ENCODE measurements around the gene ERVFRD-1.

ERVFRD-1 gene, protein sequence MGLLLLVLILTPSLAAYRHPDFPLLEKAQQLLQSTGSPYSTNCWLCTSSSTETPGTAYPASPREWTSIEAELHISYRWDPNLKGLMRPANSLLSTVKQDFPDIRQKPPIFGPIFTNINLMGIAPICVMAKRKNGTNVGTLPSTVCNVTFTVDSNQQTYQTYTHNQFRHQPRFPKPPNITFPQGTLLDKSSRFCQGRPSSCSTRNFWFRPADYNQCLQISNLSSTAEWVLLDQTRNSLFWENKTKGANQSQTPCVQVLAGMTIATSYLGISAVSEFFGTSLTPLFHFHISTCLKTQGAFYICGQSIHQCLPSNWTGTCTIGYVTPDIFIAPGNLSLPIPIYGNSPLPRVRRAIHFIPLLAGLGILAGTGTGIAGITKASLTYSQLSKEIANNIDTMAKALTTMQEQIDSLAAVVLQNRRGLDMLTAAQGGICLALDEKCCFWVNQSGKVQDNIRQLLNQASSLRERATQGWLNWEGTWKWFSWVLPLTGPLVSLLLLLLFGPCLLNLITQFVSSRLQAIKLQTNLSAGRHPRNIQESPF

DNA sequence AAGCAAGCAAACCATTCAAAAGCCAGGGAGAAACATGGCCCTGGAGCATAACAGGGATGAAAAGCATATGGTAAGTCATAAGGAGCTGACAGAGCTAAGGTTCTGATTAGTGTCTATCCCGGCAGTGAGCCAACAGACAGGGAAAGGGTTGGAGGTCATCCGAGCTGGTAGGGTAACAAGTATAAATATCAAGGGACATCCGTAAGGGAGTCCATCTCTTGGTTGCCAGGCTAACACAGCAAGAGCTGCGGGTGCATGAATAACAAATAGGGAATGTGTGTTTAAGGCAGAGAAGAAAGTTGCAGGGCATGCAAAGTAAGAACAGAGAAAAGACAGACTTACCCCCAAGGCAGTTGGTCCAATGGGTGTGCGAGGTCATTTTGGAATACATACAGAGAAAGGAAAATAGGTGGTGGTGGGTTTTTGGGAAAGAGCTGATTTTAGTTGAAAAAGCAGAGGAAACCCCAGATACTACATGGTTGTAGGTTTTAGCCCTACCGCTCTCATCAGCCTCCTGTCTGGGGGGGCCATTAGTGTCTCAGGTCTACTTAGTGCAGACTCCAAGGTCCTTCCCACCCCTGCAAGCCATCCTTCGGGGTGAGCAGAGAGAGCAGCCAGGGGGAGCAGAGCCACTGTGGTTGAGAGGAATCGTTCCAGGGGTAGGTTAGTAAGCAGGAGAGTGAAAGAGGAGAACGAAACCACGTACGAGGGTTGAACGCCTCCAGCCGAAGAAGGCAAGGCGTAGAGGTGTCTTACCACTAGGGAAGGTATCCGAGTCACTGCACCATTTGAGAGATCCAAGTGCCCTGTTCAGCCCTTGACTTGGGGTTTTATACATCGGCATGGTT is at the start of gene ERVFRD-1:
ERVFRD-1 (minus strand) TSS at position 805 of the 848 bp plus-strand sequence. CDS start 6,415 bp downstream, outside the sequence.
- DNase-seq (ENCODE audit: low read depth in 3 of 3, low spot score in 1 of 3) = no peak

DNA sequence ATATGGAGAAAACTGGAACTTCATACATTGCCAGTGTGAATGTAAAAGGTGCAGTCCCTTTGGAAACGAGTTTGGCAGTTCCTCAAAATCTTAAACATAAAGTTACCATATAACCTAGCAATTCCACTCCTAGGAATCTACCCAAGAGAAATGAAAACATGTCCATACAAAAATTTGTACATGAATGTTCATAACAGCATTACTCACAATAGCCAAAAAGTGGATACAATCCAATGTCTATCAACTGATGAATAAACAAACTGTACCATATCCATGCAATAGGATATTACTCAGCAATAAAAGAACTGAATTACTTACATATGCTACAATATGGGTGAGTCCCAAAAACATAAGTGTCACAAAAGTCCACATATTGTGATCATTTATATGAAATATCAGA is 48.7 kb upstream of the ERVFRD-1 start:
- DNase-seq (ENCODE audit: low read depth in 3 of 3, low spot score in 1 of 3) = no peak

DNA sequence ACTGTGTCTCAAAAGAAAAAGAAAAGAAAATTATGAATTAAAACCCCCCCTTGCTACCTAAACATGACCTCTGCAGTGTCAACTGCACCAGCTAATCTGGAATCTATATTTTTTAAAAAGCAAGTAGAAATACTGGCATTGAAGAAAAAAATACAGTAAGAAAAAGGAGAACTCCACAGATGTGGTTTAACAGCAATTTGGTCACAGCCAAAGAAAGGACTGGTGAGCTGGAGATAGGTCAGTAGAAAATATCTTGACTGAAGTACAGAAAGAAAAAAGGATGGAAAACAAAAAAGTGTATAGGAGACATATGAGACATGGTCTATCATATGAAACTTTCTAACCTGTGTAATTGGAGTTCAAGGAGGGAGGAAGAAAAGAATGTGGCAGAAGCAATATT is 44.1 kb upstream of the ERVFRD-1 start:
- DNase-seq (ENCODE audit: low read depth in 3 of 3, low spot score in 1 of 3) = no peak

DNA sequence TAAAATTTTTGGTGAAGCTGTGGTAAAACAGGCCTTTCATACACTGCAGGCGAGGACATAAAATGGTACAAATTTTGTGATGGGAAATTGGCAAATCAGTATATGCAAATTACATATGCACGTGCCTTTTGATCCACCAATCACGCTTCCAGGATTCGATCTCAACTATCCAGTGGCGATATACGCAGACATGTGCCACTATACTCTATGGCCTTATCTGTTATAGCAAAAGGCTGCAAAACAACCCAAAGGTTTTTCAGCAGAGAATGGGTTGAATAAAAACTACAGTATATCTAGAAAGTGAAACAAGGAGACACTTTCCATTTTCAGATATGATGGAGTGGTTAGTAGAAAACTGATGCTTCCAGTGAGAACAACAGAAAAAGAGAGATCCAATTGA is 41.9 kb upstream of the ERVFRD-1 start:
- no peak for DNase-seq (ENCODE audit: low read depth in 3 of 3, low spot score in 1 of 3)

DNA sequence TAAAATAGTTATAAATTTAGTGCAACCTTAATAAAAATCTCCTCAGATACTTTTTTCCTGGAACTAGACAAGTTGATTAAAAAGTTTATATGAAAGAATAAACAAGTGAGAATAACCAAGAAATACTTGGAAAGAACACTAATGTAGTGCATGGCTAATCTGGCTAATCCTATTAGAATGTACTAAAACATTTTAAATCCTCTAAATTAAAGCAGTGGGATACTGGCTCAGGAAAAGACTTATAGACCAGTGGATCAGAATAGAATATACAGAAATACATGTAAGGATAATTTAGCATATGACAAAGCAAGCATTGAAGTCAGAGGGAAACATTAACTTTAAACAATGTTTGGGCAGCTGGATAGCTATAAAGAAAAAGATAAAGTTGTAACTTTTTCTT is 41.1 kb upstream of the ERVFRD-1 start:
- DNase-seq (ENCODE audit: low read depth in 3 of 3, low spot score in 1 of 3) = no peak

DNA sequence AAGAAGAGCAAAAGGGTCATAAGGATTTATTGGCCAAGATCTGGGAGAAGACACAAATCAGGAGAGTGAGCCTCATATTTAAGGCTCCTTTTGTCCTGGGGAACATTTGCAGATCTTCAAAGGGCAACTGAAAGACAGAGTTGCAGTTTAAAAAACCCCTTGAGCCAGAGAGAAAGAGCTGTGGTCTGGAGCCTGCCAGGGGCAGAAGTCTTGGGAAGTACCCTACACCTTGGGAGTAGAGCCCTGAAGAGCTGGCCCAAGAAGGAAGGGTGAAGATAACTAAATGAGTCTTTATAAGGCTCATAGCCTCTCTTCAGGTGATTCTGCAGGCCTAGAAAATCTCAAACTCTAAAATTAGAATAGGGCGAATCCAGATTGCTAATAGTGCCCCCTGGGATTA is 40.0 kb upstream of the ERVFRD-1 start:
- no peak for DNase-seq (ENCODE audit: low read depth in 3 of 3, low spot score in 1 of 3)

DNA sequence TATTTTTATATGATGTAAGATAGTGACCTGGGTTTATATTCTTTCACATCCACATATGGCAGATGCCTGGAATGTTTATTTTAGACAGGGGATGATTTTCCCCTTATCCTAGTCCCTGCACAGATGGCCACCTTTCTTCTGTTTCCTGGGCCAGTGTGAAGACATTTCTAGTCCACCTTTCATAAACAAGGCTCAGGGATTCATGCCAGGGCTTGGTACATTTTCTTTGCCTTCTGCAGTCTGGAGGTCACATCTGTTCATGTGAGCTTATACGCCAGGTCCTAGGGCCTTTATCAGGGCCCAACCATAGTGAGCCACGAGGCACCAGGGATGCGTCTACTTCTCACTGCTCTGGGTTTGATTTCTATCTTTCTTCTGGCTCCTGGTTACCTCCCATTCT is 38.0 kb upstream of the ERVFRD-1 start:
- DNase-seq (ENCODE audit: low read depth in 3 of 3, low spot score in 1 of 3) = no peak

DNA sequence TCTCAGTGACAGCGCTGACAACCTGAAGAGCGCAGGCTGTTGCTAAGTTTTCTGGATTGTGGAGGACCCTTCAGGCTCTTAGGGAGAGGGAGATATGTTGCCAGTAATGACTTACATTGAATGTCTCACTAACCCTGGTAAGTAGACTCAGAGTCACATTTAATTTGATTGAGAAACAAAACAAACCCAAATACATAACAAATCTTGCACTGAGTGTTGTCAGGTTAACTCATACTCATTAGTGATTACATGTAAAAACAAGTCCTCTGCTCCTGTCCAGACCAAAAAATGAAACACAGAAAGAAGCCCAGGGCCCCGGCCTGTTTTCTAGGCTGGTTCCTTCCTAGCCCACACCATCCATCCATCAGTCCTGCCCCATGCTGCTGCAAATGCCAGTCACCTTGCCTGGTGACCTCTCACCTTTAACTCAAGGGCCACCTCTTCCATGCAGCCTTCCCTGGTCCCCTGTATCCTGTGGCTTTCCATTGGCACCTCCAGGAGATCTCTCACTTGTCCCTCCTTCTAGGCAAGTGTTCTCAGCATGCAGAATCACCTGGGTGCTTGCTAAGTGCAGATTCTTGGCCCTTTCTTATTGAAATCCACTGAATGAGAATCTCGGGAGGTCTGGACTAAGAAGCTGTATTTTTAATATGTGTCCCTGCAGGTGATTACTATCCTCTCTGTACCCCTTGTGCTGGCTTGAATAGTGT is 34.7 kb upstream of the ERVFRD-1 start:
- DNase-seq (ENCODE audit: low read depth in 3 of 3, low spot score in 1 of 3) = no peak

DNA sequence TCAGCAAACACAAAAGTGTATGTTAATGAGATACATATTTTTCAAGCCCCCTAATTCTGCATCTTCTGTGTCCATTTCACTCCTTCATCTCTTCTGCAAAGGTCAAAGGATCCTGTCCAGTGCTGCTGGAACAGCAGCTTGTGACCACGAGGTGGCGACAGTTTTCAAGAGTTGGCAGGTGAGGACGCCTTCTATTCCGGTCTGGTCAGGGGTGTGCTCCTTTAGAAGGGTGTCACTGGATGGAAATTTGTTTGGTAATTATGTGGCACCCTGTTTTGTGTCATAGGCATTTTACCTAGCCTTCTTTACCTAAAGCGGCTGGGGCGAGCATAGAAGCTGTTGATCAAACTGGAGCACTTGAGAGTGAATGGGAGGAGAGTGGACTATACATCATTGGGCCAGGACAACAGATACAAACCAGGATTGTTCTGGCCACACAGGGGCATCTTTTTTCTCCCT is 32.9 kb upstream of the ERVFRD-1 start:
- DNase-seq (ENCODE audit: low read depth in 3 of 3, low spot score in 1 of 3) = peak; percentile 38 to 62 (median 52)

DNA sequence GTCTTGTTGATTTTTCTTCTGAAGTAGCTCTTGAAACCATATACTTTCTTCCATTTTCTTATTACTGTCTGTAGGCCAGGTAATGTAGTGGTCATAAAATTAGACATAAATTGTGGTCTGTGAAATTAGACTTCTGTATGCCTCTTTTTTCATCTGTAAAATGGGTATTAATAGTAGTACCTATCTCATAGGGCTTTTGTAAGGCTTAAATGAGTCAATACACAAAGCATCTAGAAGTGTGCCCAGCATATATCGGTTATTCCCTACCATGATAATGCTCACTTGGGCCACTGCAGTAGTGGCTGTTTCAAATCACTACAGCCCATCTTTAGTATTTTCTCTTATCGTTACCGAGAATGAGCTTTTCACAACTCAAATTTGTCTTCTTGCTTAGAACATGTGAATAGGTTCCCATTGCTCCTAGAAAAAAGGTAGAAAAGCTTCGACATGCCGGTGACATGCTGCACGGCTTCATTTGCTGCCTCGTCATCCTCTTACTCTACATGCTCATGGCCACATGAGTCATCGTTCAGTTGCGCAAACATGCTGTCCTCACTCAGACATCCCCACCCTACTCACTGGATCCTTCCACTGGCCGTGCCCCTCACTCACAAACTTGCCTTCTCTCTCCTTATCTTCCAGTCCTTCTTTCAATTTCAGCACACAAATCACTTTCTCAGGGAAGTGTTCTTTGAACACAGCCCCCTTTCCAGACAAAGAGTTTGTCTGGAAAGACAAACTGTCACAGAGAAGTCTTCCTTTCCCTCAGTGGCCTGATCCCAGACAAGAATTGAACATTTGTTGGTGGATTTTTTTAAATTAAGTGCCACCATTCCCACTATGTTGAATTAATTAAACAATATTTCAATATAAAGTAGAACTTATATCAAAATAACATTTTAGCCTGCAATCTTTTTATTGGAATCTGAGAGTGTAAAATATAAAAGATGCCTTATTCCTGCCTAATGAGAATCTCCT is 32.2 kb upstream of the ERVFRD-1 start:
- DNase-seq (ENCODE audit: low read depth in 3 of 3, low spot score in 1 of 3) = no peak

DNA sequence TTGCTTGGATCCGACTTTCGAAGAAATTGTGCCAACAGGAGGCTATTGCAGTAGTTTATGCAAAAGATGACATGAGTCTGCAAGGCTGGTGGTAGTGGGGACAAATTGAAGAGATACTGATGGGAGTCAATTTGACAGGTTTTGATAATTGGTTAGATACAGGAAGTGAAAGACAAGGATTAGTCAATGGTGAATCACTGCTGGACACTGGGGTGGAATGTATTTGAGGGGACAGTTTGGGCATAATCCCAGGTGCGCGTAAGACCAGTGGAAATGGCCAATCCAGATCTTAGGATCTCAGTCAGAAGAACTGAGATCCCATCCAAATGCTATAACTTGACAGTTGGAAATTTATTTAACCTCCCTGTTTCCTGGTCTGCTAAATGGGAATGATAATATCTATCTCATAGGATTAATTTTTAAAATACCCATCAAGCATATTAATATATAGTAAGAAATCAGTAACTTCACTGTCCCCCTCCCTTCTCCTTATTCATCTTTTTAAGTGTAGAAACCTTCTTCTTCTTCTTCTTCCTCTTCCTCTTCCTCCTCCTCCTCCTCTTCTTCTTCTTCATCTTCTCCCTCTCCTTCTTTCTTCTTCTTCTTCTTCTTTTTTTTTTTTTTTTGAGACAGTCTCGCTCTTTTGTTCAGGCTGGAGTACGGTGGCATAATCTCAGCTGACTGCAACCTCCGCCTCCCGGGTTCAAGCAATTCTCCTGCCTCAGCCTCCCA is 30.9 kb upstream of the ERVFRD-1 start:
- DNase-seq (ENCODE audit: low read depth in 3 of 3, low spot score in 1 of 3) = no peak

DNA sequence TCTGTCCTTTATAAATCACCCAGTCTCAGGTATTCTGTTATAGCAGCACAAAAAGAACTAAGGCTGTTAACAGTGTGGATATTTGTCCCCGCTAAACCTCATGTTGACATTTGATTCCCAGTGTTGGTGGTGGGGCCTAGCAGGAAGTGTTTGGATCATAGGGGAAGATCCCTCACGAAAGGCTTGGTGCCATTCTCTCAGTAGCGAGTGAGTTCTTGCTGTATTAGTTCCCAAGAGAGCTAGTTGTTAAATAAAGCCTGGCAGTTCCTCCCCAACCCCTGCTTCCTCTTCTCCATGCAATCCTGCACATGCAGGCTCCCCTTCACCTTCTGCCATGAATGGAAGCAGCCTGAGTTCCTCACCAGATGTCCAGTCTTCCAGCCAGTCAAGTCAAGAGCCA is 29.8 kb upstream of the ERVFRD-1 start:
- DNase-seq (ENCODE audit: low read depth in 3 of 3, low spot score in 1 of 3) = no peak

DNA sequence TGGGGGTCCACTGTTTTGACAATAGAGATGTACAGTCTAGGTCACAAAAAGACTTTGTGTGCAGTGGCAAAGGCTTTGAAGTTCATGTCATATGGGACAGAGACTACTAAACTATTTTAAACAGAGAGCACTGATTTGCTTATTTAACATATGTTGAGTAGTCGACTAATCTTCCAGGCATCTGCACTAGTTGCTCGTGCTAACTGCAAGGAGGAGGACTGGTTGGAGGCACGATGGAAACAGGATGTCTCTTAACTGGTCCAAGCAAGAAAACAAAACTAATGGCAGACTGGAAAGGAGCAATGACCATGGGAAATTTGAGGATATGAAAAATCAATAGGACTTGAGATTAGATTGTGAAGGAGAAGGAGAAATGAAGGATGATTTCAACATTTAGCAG is 28.5 kb upstream of the ERVFRD-1 start:
- no peak for DNase-seq (ENCODE audit: low read depth in 3 of 3, low spot score in 1 of 3)

DNA sequence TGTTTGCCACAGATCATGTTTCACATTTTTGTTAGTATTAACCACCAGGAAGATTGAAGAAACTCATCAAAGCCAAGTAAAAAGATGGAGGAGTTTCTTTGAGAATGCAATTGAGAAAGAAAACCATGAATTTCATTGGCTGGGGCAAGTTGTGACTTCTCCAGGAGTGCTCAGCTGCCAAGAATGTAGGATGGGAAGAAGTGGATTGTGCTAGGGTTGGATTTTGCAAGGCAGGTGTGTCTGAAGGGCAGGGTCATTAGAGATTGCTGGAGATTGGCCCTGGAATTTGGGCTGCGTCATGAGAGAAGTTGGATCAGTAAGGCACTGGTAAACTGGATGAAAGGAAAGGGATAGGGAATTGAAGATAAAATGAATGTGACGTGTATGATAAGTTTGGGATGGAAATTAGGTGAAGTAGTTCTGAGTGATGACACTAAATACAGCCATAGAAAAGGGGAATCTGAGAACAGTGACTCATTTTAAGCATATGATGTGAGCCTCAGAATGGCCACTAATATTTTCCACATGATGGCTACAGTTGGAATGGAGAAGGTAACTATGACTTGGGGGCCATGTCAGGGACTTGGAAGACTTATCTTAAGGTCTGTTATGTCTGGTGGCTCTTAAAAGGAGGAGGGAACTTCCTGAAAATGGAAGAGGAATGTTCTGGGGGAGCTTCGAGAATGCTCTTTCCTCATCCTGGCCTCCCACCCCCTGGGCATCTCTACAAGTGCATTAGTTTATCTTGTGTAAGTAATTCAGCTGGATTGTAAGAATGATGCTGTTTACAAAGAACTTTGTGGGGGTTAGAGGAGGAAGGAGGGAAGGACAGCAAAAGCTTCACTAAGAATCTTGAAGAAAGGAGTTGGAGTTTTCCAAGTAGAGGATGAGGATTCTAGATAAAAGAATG is 27.8 kb upstream of the ERVFRD-1 start:
- DNase-seq (ENCODE audit: low read depth in 3 of 3, low spot score in 1 of 3) = no peak

DNA sequence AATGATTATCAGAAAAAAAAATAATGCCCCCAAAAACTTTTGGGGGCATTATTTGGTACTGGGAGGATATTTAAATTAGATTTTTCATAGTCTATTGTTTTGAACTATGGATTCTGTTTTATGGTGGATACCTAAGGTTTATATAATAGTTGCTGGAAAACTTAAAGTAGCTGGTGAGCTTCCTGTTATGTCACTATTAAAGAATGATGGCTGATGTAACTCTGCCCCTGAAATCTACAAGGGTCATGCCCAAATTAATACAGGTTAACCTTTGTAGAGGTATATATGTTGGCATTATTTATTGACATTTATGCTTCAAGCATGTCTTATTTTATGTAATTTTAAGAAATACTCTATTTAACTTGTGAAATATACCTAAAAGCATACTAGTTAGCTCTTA is 25.3 kb upstream of the ERVFRD-1 start:
- no peak for DNase-seq (ENCODE audit: low read depth in 3 of 3, low spot score in 1 of 3)

DNA sequence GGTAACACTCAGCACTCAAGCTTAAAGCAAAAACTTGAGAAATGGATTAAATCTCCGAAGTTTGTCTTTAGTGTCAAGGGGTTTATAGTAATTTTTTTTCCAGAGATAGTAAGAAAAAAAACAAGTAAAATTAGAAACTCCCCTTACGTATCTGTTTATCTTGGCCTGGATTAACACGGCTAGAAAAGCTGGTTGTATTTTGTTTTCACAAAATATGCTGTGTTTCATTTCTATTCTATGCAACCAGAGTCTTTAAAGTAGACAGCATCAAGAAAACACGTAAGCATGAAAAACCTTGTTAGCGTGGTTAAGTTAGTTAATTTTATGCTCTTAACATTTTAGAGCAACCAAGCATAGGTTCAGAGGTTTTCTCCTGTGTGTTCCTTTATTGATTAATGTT is 21.8 kb upstream of the ERVFRD-1 start:
- DNase-seq (ENCODE audit: low read depth in 3 of 3, low spot score in 1 of 3) = no peak

DNA sequence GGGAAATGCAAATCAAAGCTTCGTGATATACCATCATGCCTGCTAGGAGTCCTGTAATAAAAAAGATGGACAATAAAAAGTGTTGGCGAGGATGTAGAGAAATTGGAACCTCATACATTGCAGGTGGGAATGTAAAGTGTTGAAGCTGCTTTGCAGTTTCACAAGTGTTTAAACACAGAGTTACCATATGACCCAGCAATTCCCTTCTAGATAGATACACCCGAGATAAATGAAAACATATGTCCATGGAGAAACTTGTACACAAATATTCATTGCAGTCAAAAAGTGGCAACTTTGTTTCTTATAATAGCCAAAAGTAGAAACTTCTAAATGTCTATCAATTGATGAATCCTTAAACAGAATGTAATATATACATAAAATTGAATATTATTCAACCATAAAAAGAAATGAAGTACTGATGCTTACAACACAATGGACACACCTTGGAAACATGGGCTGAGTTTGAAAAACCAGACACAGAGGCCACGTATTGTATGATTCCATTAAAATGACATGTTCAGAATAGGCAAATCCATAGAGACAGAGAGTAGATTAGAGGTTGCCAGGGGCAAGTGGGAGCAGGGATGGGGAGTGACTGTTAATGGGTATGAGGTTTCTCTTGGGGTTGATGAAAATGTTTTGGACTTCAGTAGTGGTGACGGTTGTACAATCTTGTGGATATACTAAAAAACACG is 20.8 kb upstream of the ERVFRD-1 start:
- DNase-seq (ENCODE audit: low read depth in 3 of 3, low spot score in 1 of 3) = no peak

DNA sequence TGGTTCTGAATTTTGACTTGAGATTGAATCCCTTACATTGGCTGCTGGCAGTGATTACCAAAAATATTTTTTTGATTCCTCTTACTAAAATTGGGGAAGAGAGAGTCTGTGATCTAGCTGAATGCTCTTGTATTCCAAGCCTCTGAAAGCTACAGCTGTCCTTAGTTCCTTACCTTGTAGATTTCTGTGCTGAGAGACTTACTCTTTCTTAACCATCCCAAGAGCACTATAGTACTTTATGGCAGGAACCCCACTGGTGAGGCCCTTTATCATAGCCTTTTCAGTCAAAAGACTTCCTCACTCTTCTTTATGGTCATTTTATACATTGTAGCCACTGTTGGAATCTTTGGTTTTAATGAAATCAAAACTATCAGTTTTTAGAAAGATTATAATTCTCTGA is 19.1 kb upstream of the ERVFRD-1 start:
- DNase-seq (ENCODE audit: low read depth in 3 of 3, low spot score in 1 of 3) = no peak
